Left colon (tissue), 2 donors: Measurements from ENCODE around the gene CNOT3. TPM values are rescaled to one million over a fixed set of nuclear protein-coding genes. Genes with fewer than 3 reads are reported as not detected.
A peak's percentile ranks its signal among the peaks of the same experiment; 100 is the strongest.
"Not testable (repeated sequence)": the region's sequence is repeated elsewhere in the genome, so short reads cannot be mapped to it uniquely, and the experiment has no call there.

Experiments
- ATAC-seq: fragments of 200-7000 bp; cut with Tn5 transposase; one replicate; pipeline ENCODE4 v1.9.1; 2020; ENCODE audit warnings: mild to moderate bottlenecking, moderate library complexity
- DNase-seq, 2 donors: peaks; one replicate each; pipeline ENCODE4 v3.0.0-alpha.2; 2020
- intact Hi-C, 2 donors: fragments of 100-400 bp; cut with DNase I in 1 of 2; cut with micrococcal nuclease in 1 of 2; formaldehyde crosslinking; loops; one replicate each; pipeline versions ENCODE4 v1.11.2 to v1.14.0; 2022; cut with DNase I, micrococcal nuclease
- total RNA-seq, 2 donors: library from RNA; stranded (reverse); fragmentation: NEBNext Ultra II Directional; extraction: Animal tissue kit (Norgen Biotek cat#: 25700); gene quantifications; one replicate each; pipeline ENCODE4 v1.2.1, GENCODE V29; 2021
- donor health status: DM: no; HTN: no; CAD: no.
- donor health status: DM: yes; HTN: yes; CAD: no.

Gene CNOT3
- total RNA-seq, 2 donors from 2014 or later = 32.9 to 42.2 TPM

DNA sequence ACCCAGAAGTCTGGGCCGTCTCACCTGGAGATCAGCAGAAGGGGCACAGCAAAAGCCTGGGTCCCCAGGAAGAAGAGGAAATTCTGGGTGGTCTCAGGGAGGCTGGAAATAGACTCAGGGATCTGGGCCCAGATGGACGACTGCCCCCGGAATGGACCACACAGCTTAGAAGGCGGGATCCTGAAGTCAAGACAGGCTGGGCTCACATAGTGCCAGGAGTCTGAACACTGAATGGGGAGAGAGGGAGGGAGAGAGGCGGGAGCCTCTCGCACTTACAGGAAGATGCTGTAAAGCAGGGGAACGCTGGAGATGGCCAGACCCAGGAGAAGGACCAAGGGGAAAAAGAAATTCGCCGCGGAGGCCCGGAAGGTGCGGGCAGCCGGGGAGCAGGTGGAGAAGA, 23.3 kb downstream of the CNOT3 start:
- ATAC-seq = no peak
- intact Hi-C loops = no loop called here
- no peak for DNase-seq

DNA sequence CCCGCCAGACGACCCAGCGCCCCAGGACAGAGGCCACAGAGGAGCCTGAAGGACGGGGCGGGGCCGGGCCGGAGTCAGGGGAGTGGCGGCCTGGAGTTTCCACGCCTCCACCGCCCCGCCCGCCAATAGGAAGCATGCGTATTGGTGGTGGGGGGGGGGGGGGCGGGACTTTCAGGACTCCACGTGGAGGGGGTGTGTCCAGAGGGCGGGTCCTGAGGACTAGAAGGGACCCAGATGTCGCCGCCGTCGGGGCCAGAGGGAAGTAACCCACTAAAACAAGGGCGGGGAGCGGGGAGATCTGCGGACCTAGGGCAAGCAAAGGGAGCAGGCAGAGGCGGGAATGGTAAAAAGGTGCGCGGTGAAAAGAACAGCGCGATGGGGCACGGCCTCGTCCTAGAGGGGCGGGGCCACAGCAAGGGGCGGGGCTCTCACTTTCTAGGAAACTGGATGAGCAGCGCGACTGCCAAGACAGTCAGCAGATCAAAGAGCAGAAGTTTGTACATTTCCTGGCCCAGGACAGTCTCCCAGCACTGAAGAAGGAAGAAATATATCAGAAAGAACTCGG, 24.8 kb downstream of the CNOT3 start:
- peak; percentile 91 to 96 for DNase-seq
- intact Hi-C loops = no loop called here
- ATAC-seq = peak; percentile 51

DNA sequence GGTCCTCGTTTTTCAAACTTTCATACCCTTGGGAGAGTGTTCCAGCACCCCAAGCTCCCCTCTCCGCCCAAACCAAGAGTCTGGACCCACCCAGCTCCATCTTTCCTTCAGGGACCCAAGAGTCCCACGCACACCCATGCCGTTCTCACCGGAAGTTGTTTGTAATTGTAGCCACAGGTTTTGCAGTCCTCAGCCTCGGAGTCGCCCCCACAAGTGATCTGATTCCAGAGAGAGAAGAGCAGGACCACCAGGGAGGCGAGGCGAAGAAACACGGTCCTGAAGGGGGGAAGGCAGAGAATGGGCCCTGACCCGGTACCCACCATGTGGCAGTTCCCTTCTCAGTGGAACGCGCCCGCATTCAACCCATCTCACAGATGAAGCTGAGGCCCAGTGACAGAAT, 25.3 kb downstream of the CNOT3 start:
- no peak for DNase-seq
- intact Hi-C loops = no loop called here
- ATAC-seq = no peak

DNA sequence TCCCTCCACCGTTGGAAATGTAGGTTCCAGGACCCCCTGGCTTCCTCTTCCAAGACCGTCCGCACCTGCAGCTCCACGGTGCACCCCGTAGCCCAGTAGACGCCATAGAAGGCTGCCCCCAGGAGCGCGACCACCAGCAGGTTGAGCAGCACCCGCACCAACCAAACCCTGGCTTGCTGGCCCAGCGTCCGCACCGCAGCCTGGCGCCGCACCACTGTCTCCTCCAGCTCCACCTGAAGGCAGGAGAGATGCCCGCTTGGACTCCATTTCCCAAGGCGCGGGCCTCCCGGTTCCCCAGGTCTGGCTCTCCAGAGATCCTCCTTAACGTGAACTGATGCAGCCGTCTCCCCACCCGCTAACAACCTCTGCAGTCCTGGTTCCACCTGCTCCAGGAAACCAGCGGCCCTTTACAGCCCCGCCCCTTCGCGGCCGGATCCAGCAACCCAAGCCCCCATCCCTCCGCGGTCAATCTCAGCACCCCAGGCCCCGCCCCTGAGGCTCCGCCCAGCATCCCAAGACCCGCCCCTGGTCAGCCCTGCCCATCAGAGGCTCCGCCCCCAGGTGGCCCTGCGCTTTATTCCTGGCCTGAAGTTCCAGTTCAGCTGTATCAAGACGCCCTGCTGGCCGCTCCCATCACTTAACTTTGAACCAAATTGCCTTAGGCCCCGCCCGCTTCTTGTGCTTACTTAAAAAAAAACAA, 27.0 kb downstream of the CNOT3 start:
- DNase-seq (peak; percentile 88 to 95), ATAC-seq (peak; percentile 60)
- intact Hi-C loops = loop anchor here in 1 of 2 donors (5.0 kb wide), 1 partner anchor 68 kb away; no protein-coding TSS in a partner anchor

DNA sequence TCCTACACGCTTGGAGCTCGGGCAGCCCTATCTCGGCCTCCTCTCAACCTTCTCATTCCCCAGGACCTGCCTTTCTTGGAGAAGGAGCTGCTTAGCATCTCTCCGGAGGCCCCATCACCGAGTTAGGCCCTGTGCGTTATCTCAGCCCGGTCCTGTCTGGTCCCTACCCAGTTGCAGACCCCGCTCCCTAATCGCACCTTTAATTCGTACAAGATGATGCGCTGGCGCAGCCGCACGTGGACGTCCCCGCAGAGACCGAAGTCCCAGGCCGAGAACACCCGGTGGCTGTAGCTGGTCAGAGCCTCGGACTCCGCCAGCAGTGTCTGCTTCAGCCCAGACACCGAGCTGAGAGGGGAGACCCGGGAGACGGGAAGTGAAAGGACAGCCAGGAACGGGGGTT, 27.7 kb downstream of the CNOT3 start:
- ATAC-seq (no peak), DNase-seq (no peak)
- intact Hi-C loops = loop anchor here in 1 of 2 donors (5.0 kb wide), 1 partner anchor 67 kb away; no protein-coding TSS in a partner anchor

DNA sequence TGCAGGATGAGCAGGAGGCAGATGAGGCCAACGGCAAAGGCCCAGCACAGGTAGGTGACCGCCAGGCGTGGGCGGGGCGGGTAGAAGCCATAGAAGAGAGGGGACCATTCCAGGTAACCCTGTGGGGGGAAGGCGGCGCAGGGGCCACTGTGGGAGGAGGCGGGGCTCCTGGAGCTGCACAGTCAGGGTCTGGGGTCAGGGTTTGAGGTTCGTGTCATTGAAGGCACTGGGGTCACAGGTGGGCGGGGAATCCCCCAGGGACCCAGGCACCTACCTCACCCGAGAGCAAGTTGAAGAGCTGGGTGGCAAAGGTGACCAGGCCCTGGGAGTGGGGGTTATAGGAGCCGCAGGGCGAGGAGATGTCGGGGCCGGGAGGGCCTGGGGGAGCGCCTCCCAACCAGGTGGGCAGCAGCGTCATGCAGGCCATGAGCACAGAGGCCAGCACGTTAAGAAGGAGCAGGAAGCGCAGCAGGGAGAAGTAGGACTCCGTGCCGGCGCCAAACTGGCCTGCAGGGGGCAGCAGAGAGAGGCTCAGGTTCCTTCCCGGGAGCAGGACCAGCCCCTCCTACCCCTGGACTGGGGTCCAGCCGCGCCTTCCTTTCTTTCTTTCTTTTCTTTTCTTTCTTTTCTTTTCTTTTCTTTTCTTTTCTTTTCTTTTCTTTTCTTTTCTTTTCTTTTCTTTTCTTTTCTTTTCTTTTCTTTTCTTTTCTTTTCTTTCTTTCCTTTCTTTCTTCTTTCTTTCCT, 30.8 kb downstream of the CNOT3 start:
- DNase-seq = peak; percentile 87 to 98
- peak; percentile 37 for ATAC-seq
- intact Hi-C loops = loop anchor here in 1 of 2 donors (5.0 kb wide), 1 partner anchor 64 kb away; no protein-coding TSS in a partner anchor

DNA sequence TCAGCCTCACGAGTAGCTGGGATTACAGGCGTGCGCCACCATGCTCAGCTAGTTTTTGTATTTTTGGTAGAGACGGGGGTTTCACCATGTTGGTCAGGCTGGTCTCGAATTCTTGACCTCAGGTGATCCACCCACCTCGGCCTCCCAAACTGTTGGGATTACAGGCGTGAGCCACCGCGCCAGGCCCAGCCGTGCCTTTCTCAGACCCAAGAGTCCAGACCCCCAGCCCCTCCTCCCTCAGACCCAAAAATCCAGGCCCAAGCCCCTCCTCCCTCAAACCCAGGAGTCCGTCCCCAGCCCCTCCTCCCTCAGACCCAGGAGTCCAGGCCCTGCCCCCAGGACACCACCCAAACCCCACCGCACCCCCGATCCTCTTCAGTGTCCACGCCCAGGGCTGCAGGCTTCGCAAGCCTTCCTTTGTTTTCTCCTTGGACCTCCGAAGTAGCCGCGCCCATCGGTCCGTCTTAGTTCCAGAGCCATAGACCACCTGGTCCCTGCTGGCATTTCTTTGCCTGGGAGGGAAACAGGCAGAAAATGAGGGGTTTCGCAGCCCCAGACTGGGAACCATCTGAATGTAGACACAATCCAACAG, 31.7 kb downstream of the CNOT3 start:
- no peak for ATAC-seq
- no peak for DNase-seq
- intact Hi-C loops = loop anchor here in 1 of 2 donors (5.0 kb wide), 1 partner anchor 63 kb away; no protein-coding TSS in a partner anchor

DNA sequence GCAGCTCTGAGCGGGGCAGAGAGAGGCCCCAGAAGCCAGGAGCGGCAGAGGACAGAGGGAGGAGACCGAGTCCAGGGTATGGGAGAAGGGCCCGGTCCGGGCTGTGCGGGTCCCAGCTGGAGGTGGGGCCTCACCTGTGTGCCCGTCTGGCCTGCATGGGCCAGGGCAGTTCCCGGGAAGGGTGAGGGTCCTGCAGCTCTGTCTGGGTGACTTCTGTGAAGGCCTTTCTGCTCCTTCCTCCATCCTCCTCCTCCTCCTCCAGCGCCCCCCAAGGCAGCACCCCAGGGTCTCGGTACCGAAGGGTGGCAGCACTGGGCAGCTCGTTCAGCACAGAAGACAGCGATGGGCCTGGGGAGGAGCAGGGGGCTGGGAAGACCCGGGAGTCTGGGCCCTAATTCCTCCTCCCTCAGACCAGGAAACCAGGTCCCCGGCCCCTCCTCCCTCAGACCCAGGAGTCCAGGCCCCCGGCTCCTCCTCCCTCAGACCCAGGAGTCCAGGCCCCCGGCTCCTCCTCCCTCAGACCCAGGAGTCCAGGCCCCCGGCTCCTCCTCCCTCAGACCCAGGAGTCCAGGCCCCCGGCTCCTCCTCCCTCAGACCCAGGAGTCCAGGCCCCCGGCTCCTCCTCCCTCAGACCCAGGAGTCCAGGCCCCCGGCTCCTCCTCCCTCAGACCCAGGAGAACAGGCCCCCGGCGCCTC, 34.3 kb downstream of the CNOT3 start:
- peak in 1 of 2 donors; percentile 25 for DNase-seq
- intact Hi-C loops, ATAC-seq: not testable (repeated sequence)

DNA sequence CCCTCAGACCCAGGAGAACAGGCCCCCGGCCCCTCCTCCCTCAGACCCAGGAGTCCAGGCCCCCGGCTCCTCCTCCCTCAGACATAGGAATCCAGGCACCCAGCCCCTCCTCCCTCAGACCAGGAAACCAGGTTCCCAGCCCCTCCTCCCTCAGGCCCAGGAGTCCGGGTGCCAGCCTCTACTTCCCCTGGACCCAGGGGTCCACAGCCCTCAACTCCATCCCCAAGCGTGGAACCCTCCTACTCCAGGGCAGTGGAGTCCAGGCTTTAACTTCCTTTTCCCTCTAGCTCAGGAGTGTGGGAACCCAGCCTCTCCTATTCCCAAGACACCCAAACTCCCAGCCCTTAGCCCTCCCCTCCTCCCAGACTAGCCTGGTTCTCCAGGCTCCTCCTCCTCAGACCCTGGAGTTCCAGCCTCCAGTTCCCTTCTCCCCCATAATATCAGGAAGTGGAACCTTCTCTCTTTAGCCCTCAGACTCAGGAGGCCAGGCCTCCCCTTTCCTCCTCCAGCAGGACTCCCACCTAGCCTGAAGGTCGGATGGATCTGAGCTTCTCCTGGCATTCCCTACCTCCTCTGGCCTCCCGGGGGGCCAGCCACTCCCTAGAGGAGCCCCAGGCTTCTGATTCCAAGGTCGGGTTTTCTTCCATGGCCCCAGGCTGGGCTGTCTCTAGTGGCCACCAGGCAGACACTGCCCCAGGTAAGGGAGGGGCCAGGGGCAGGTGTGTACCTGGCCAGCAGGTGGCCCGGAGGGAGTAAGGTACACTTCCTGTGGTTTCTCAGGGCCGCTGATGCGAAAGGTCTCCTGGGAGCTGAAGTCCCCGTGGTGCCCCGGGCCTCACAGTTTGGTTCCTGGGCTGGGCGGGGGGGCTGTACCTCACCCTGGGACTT, 35.2 kb downstream of the CNOT3 start, which contains the start of gene TMC4:
Gene TMC4 (minus strand): TSS at position 690 of the 888 bp plus-strand sequence. CDS start 43 bp downstream, at position 647.
- peak; percentile 93 for ATAC-seq
- intact Hi-C loops = no loop called here
- DNase-seq = peak; percentile 84 to 87

DNA sequence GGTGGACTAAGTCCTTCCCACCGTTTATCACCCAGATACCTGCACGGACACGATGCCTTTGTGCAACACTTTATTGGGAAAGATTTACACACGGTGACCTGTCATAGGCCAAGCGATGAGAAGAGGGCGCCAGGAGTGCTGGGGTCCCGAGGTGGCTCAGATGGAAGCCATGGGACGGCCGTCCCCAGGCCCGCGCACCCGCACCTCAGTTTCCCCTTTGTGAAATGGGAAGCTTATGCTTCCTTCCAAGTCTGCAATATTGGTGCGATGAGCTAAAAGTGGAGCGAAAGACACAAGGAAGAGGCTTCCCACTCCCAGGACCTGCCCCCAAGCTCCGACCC, 35.8 kb downstream of the CNOT3 start:
- ATAC-seq = no peak
- intact Hi-C loops = no loop called here
- DNase-seq = no peak

DNA sequence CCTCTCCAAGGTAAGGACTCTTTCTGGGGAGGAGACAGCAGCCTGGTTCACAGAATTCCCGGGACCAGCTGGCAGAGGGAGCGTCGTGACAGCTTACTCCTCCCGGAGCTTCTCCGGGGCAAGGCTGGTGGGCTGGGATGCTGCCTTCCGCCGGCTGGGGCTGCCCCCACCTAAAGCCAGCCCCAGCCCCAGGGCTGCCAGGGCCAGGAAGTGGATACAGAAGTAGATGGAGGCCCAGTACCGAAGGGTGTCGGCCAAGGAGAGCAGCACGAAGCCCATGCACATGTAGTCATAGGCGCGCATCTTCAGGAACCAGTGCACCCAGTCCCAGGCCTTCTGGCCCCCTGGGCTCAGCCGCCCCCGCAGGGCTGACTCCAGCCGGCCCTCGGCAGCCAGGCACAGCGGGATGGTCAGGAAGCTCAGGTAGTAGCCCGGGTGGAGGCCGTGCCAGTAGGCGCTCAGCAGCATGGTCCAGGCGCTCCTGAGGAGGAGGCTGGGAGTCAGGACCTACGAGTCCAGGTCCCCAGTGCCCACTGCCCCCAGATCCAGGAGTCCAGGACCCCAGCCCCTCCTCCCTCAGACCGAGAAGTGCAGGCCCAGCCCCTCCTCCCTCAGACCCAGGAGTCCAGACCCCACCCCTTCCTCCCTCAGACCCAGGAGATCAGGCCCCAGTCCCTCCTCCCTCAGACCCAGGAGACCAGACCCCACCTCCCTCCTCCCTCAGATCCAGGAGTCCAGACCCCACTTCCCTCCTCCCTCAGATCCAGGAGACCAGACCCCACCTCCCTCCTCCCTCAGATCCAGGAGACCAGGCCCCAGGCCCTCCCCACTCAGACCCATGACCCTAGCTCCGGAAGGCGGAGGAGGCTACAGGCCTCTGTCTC, 36.6 kb downstream of the CNOT3 start:
- DNase-seq = peak in 1 of 2 donors; percentile 31
- intact Hi-C loops = no loop called here
- ATAC-seq = no peak

DNA sequence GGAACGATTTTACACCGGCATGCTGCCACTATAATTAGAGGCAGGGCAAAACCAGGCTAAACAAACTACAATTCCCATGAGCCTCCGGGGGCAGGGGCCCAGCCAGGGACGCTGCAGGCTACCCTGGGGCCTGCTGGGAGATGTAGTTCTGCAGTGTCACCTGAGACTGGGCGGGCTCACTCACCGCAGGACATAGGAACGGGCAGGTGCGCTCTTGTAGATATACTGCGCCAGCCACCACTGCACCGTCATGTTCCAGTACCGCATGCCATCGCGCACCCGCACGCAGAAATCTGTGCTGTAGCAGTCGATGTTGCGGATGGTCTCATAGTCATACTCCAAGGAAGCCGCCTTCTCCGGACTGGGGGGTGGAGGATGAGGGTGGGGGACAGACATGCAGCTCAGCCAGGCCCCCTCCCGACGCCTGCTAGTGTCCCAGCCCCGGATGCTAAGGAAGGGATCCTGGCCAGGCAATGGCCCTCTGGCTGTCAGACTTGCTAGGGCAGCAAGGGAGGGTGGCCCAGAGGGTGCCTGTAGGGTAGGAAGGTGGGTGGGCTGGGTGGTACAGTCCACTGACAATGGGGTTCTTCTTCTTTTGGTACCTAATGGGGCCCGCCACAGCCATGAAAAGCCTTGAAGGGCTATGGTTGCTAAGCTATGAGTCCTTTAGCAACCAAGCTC, 41.2 kb downstream of the CNOT3 start:
- DNase-seq (peak in 1 of 2 donors; percentile 30), ATAC-seq (peak; percentile 37)
- intact Hi-C loops = no loop called here

DNA sequence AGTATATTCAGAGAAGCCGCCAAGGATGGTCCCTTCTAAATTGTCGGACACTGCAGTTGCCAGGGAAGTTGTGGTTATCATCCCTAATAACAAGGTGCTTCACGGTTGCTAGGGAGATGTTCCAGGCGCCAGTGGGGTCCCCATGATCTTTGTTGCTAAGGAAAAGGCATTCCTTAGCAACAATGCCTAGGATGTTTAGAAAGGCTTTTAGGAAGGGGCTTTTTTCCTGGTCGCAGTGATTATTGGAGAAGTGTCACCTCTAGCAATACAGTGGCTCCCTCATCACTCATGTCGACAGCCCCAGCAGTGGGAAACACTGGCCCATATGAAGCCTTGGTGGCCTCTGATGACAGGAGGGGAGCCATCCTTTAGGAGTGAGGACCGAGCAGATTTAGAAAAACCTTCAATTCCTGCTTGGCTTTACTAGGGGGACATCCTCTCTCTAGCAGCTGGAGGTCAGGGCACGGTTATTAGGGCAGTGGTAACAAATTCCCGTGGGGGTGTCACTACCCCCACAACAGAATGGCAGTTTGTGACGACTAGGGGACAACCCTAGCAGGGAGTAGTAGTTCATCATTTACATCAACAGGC, 41.8 kb downstream of the CNOT3 start:
- intact Hi-C loops = no loop called here
- no peak for DNase-seq
- ATAC-seq = no peak

DNA sequence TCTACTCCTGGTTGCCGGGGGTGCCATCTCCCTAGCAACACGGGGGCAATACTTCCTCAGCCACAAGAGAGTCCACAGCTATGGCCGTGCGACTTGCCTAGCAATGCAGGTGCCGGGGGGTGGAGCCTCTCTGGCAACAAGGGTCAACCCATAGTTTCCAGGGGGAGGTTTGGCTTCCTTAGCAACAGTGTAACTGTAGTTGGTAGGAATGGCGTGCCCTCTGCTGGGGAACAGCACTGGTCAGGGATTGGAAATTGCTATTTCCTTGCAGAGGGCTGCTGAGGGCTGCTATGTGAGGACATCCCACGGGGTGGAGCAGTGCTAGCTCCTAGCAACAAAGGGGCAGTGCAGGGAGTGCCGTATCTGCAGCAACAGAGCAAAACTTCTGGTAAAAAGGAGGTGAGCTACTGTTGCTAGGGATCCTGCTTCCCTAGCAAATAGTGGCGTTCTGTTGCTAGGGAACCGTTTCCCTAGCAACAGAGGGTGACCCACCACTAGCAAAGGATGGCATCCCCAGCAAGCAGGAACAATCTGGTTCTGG, 42.4 kb downstream of the CNOT3 start:
- ATAC-seq (peak; percentile 92), DNase-seq (peak; percentile 78 to 85)
- intact Hi-C loops = no loop called here

DNA sequence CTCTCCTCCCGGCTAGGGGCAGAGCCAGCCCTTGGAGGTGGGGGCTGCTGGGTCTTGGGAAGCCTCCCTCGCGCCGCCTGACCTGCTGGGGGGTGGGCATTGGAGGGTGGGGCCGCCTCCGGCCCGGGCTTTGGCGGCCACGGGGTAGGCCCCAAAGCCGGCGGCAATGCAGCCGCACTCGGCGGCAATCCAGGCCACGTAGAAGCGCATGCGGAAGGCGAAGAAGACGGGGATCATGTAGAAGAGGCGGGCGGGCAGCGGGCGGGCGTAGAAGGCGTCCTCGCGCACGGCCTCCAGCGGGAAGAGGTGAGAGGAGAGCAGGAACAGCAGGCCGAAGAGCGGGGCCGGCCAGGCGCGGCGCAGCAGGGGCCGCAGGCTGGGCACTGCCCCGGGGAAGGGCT, 43.1 kb downstream of the CNOT3 start:
- intact Hi-C loops = no loop called here
- no peak for DNase-seq
- ATAC-seq = no peak

DNA sequence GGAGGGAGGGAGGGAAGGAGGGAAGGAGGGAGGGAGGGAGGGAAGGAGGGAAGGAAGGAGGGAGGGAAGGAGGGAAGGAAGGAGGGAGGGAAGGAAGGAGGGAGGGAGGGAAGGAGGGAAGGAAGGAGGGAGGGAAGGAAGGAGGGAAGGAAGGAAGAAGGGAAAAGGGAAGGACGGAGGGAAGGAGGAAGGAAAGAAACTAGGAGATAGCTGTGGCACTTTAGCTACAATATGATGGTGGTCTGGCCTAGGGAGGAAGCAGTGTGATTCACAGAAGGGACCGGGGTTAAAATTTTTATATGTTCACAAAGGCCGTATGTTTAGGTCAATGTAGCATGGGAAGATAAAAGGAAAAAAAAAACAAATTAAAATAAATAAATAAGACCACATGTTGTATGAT, 44.3 kb downstream of the CNOT3 start:
- intact Hi-C loops, ATAC-seq, DNase-seq: not testable (repeated sequence)
